Gastroesophageal sphincter (tissue), 3 donors: ENCODE measurements around the gene RAET1G.
"Not testable (repeated sequence)": the region's sequence is repeated elsewhere in the genome, so short reads cannot be mapped to it uniquely, and the experiment has no call there.

Source experiments
- CTCF ChIP-seq, 4 experiments: fragments of 200-600 bp in 2 of 4; fragments of 450-650 bp in 2 of 4; sonication (generic) in 1 of 4; IDR thresholded peaks; one replicate each; pipeline ENCODE4 v1.5.1; 2017 to 2019; ENCODE audit warnings: antibody characterized with exemption in 4 of 4, mild to moderate bottlenecking in 2 of 4, moderate library complexity in 2 of 4
- POLR2A ChIP-seq, 2 donors: fragments of 450-650 bp; IDR thresholded peaks; one replicate each; pipeline ENCODE4 v1.6.1; 2017; ENCODE audit warnings: antibody characterized with exemption in 2 of 2, mild to moderate bottlenecking in 2 of 2, moderate library complexity in 1 of 2
- POLR2AphosphoS5 ChIP-seq: sonication (generic); formaldehyde crosslinking; IDR thresholded peaks from one replicate; pipeline ENCODE4 v1.6.1; 2017; ENCODE audit warnings: antibody characterized with exemption

GRCh38 chr6:149959806-149960205 lies 36.9 kb upstream of the RAET1G start:
- TF ChIP-seq POLR2A (IDR thresholded peaks at IDR 0.05); CTCF (IDR thresholded peaks at IDR 0.05); POLR2AphosphoS5: not testable (repeated sequence)
